Thyroid gland (tissue), 4 donors: ENCODE data around the gene CD93.

ENCODE experiments used
- POLR2A ChIP-seq, 2 donors: fragments of 450-650 bp; IDR thresholded peaks; one replicate each; pipeline ENCODE4 v1.6.1; 2017; ENCODE audit warnings: antibody characterized with exemption in 2 of 2, mild to moderate bottlenecking in 2 of 2, moderate library complexity in 1 of 2
- TF ChIP-seq, protein P1 (sequence below), 6 experiments: fragments of 200-600 bp in 3 of 6; fragments of 450-650 bp in 3 of 6; sonication (generic) in 3 of 6; IDR thresholded peaks; one replicate each; pipeline ENCODE4 v1.5.1; 2016 to 2019; ENCODE audit warnings: antibody characterized with exemption in 6 of 6, mild to moderate bottlenecking in 2 of 6, inconsistent platforms in 1 of 6, moderate library complexity in 1 of 6

DNA sequence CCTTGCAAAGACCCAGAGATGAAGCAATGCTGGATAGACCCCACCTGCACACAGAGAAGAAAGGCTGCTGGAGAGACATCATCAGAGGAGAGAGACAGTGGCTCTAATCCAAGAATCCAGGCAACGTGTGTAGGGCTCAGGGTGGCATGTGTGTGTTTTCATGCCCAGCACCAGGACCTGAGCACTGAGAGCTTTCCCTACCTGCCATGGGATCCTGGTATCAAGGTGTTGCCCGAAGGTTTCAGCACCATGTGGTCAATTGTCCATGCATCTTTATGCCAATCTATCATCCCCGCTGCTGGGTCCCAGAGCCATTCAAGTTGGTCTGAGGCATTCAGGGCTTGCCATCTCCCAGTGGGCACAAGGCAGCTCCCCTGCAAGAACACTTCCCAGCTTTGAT lies 7.5 kb upstream of the CD93 start:
- no peak for TF ChIP-seq POLR2A (IDR thresholded peaks at IDR 0.05)
- TF ChIP-seq, protein P1, sequence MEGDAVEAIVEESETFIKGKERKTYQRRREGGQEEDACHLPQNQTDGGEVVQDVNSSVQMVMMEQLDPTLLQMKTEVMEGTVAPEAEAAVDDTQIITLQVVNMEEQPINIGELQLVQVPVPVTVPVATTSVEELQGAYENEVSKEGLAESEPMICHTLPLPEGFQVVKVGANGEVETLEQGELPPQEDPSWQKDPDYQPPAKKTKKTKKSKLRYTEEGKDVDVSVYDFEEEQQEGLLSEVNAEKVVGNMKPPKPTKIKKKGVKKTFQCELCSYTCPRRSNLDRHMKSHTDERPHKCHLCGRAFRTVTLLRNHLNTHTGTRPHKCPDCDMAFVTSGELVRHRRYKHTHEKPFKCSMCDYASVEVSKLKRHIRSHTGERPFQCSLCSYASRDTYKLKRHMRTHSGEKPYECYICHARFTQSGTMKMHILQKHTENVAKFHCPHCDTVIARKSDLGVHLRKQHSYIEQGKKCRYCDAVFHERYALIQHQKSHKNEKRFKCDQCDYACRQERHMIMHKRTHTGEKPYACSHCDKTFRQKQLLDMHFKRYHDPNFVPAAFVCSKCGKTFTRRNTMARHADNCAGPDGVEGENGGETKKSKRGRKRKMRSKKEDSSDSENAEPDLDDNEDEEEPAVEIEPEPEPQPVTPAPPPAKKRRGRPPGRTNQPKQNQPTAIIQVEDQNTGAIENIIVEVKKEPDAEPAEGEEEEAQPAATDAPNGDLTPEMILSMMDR (IDR thresholded peaks at IDR 0.05) = no peak
